Measurements from ENCODE around the gene HERPUD1.

DNA sequence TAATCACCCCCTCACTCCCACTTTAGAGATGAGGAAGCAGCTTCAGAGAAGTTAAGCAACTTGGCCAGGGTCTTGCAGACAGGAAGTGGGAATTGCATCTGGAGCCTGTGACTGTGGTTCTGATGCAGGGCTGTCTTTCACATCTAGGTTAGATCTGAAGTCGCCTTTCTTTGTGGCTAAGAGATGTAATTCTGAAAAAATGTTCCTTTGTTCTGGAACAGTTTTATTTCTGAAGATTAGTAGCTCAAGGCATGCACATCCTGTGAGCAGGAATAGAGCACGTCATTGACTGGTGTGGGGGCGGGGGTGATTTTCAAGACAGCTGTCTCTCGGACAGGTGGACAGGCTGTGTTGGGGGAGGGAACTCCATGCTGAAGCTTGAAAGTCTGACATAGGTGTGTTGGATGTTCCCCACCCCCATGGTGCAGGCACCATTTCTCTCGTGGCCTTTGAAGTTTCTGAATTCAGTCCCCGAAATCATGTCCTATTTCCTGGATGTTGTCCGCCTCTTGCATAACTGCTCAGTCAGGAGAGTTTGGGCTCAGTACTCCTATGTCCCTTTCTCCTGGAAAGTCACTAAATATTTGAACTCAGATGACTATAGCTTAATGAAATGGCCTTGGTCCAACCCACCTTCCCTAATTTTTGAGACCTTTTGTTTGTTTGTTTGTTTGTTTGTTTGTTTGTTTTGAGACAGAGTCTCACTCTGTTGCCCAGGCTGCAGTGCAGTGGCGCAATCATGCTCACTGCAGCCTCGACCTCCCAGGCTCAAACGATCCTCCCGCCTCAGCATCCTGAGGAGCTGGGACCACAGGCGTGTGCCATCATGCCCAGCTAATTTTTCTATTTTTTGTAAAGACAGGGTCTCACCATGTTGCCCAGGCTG lies 21.0 kb upstream of the HERPUD1 start:
- TF ChIP-seq EP300 (IDR thresholded peaks at IDR 0.05) (no peak), KDM1A (IDR thresholded peaks at IDR 0.05; ENCODE audit: low read depth) (no peak), BHLHE40 (IDR thresholded peaks at IDR 0.05; ENCODE audit: low read depth, low read length) (no peak), FOSL2 (IDR thresholded peaks at IDR 0.05) (no peak), FOSL2 (CRISPR knock-in tag; IDR thresholded peaks at IDR 0.05) (no peak), RAD21 (conservative IDR thresholded peaks at IDR 0.05 in 1 of 2, IDR thresholded peaks at IDR 0.05 in 1 of 2) (no peak), NPAS2 (CRISPR knock-in tag; IDR thresholded peaks at IDR 0.05; ENCODE audit: borderline replicate concordance) (no peak), TP53 (CRISPR knock-in tag; IDR thresholded peaks at IDR 0.05) (no peak), POLR2A (IDR thresholded peaks at IDR 0.05; ENCODE audit: low read length) (no peak), CHD4 (IDR thresholded peaks at IDR 0.05; ENCODE audit: borderline replicate concordance) (no peak), KDM5A (IDR thresholded peaks at IDR 0.05) (no peak), ESRRA (IDR thresholded peaks at IDR 0.05; ENCODE audit: borderline replicate concordance, low read length) (no peak), MAZ (IDR thresholded peaks at IDR 0.05; ENCODE audit: borderline replicate concordance, low read depth, low read length) (no peak)
- TF ChIP-seq, protein P1, sequence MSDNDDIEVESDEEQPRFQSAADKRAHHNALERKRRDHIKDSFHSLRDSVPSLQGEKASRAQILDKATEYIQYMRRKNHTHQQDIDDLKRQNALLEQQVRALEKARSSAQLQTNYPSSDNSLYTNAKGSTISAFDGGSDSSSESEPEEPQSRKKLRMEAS (IDR thresholded peaks at IDR 0.05) = no peak
- TF ChIP-seq, protein P2, sequence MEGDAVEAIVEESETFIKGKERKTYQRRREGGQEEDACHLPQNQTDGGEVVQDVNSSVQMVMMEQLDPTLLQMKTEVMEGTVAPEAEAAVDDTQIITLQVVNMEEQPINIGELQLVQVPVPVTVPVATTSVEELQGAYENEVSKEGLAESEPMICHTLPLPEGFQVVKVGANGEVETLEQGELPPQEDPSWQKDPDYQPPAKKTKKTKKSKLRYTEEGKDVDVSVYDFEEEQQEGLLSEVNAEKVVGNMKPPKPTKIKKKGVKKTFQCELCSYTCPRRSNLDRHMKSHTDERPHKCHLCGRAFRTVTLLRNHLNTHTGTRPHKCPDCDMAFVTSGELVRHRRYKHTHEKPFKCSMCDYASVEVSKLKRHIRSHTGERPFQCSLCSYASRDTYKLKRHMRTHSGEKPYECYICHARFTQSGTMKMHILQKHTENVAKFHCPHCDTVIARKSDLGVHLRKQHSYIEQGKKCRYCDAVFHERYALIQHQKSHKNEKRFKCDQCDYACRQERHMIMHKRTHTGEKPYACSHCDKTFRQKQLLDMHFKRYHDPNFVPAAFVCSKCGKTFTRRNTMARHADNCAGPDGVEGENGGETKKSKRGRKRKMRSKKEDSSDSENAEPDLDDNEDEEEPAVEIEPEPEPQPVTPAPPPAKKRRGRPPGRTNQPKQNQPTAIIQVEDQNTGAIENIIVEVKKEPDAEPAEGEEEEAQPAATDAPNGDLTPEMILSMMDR (IDR thresholded peaks at IDR 0.05) = no peak
